Activated CD8-positive, alpha-beta memory T cell treated with anti-CD3 and anti-CD28 coated beads, Interleukin-2, amount 50 U/mL, for 4 hours (primary cell): ENCODE data around the gene FNDC3B.

Experiments used
- DNase-seq: peaks from one replicate; pipeline ENCODE4 v3.0.0-alpha.2; 2020

Gene FNDC3B

GRCh38 chr3:172120912-172121311, 81.5 kb downstream of the FNDC3B start:
- DNase-seq = no peak

GRCh38 chr3:172121981-172122380, 82.6 kb downstream of the FNDC3B start:
- DNase-seq = no peak

GRCh38 chr3:172124271-172124670, 84.9 kb downstream of the FNDC3B start:
- DNase-seq = no peak

- DNase-seq = no peak
These were observed 85.7 kb downstream of the FNDC3B start for GRCh38 chr3:172125053-172125452.

GRCh38 chr3:172125963-172126457, 86.6 kb downstream of the FNDC3B start:
- no peak for DNase-seq

- no peak for DNase-seq
These were observed 87.4 kb downstream of the FNDC3B start for GRCh38 chr3:172126741-172127140.

- DNase-seq = no peak
These were observed 87.8 kb downstream of the FNDC3B start for GRCh38 chr3:172127141-172127540.

GRCh38 chr3:172127929-172128580, 88.7 kb downstream of the FNDC3B start:
- DNase-seq = no peak

- DNase-seq = no peak
These were observed 89.5 kb downstream of the FNDC3B start for GRCh38 chr3:172128858-172129257.

- no peak for DNase-seq
These were observed 90.1 kb downstream of the FNDC3B start for GRCh38 chr3:172129498-172129849.

- DNase-seq = peak; percentile 59
These were observed 90.7 kb downstream of the FNDC3B start for GRCh38 chr3:172129850-172130716.

- DNase-seq = no peak
These were observed 91.3 kb downstream of the FNDC3B start for GRCh38 chr3:172130717-172131050.

- DNase-seq = no peak
These were observed 92.4 kb downstream of the FNDC3B start for GRCh38 chr3:172131746-172132145.

GRCh38 chr3:172132159-172132586, 92.8 kb downstream of the FNDC3B start:
- no peak for DNase-seq

GRCh38 chr3:172132721-172133311, 93.4 kb downstream of the FNDC3B start:
- no peak for DNase-seq

- DNase-seq = no peak
These were observed 94.5 kb downstream of the FNDC3B start for GRCh38 chr3:172133838-172134237.

GRCh38 chr3:172134352-172134751, 95.0 kb downstream of the FNDC3B start:
- DNase-seq = no peak

GRCh38 chr3:172135185-172135584, 95.8 kb downstream of the FNDC3B start:
- DNase-seq = no peak

- DNase-seq = no peak
These were observed 96.4 kb downstream of the FNDC3B start for GRCh38 chr3:172135820-172136219.

GRCh38 chr3:172136330-172136729, 97.0 kb downstream of the FNDC3B start:
- DNase-seq = no peak

- DNase-seq = no peak
These were observed 98.2 kb downstream of the FNDC3B start for GRCh38 chr3:172137287-172138192.

GRCh38 chr3:172138193-172138537, 98.8 kb downstream of the FNDC3B start:
- DNase-seq = no peak
